GM12891 (cell line): ENCODE measurements around the gene E2F2.
A peak's percentile ranks its signal among the peaks of the same experiment; 100 is the strongest.
"Not testable (repeated sequence)": the region's sequence is repeated elsewhere in the genome, so short reads cannot be mapped to it uniquely, and the experiment has no call there.

ENCODE experiments used
- DNase-seq: peaks from one replicate; pipeline ENCODE4 v3.0.0; 2011; ENCODE audit warnings: low spot score; ENCODE audit not compliant: insufficient read length
- FAIRE-seq: peaks from 2 replicates; lab custom pipeline; 2011; peaks lifted over from hg19 to GRCh38; lab: Jason Lieb, UNC
- PAX5 ChIP-seq: IDR thresholded peaks from 2 replicates; pipeline ENCODE4 v1.6.1; 2011; ENCODE audit warnings: low read length, moderate library complexity, mild to moderate bottlenecking; ENCODE audit not compliant: insufficient read depth, severe bottlenecking
- POLR2A ChIP-seq: IDR thresholded peaks from 2 replicates; pipeline ENCODE4 v1.6.1; 2011; ENCODE audit warnings: low read depth, low read length, control low read depth
- POLR2AphosphoS5 ChIP-seq: IDR thresholded peaks from 2 replicates; pipeline ENCODE4 v1.6.1; 2011; ENCODE audit warnings: low read depth, low read length, control low read depth
- POU2F2 ChIP-seq: IDR thresholded peaks from 2 replicates; pipeline ENCODE4 v1.6.1; 2011; ENCODE audit warnings: low read depth, mild to moderate bottlenecking, control low read depth, low read length, moderate library complexity
- SPI1 ChIP-seq: IDR thresholded peaks from 2 replicates; pipeline ENCODE4 v1.6.1; 2011; ENCODE audit warnings: low read depth, low read length, control low read depth
- TAF1 ChIP-seq: IDR thresholded peaks from 2 replicates; pipeline ENCODE4 v1.6.1; 2011; ENCODE audit warnings: low read depth, low read length, control low read depth

E2F2 gene

DNA sequence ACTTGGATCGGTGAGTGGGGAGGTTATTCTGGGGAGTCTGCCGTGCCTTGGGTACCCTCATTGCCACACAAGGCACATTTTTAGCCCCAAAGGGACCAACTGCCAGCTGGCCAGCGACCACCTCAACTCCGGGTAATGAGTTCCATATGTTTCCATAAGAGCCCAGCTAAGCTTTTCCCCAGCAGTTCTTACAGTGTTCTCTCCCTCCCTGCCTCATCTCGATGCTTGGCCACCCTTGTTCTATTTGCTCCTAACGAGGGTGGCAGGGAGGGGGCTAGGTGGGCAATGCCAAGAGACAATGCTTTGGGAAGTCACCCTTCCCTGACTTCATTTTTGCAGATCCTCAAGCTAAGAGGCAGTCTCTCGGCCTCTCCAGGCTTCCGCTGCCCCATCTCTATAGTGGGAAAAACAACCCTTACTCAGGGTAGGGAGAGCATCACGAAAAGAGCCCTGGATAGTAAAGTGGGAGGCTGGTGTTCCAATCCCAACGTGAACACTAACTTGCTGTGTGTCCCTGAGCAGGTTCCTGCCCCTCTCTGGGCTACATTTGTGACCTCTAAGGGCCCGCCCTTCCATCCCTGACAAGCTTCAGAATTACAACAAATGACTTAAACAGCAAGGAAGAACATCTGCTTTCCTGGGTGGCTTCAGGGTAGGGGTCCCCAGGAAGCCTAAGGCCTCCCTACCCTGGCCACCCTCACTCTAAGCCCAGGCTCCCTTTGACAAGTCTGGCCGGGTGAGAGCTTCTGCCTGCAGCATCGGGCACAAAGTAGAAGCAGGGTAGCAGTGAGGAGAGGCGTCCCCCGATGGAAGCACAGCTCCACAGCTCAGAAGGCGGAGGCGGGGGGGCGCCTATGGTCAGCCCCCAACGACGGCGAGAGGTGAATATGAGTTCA is 22.4 kb upstream of the E2F2 start:
- FAIRE-seq, result no peak
- no peak for DNase-seq
- TF ChIP-seq POU2F2 (no peak), SPI1 (no peak), POLR2A (no peak), TAF1 (no peak), POLR2AphosphoS5 (no peak), PAX5 (no peak)

- FAIRE-seq, result no peak
- DNase-seq, result no peak
- TF ChIP-seq PAX5 (no peak), POU2F2 (no peak)
Measured at GRCh38 chr1:23551849-23552248, 20.8 kb upstream of the E2F2 start.

GRCh38 chr1:23548704-23549143 is 17.7 kb upstream of the E2F2 start:
- FAIRE-seq, result peak; percentile 81
- DNase-seq, result no peak
- TF ChIP-seq PAX5 (peak; percentile 37), TAF1 (no peak), SPI1 (no peak), POLR2A (no peak)

GRCh38 chr1:23546897-23547584 is 16.0 kb upstream of the E2F2 start:
- no peak for TF ChIP-seq SPI1
- no peak for TF ChIP-seq TAF1
- TF ChIP-seq PAX5, result no peak
- no peak for TF ChIP-seq POLR2A
- no peak for TF ChIP-seq POU2F2
- TF ChIP-seq POLR2AphosphoS5, result no peak
- DNase-seq, result no peak
- no peak for FAIRE-seq

- TF ChIP-seq POLR2AphosphoS5, result no peak
- no peak for TF ChIP-seq POLR2A
- no peak for TF ChIP-seq SPI1
- TF ChIP-seq PAX5, result no peak
- TF ChIP-seq POU2F2, result no peak
- no peak for TF ChIP-seq TAF1
- DNase-seq (no peak), FAIRE-seq (no peak)
Measured at GRCh38 chr1:23545851-23546250, 14.8 kb upstream of the E2F2 start.

DNA sequence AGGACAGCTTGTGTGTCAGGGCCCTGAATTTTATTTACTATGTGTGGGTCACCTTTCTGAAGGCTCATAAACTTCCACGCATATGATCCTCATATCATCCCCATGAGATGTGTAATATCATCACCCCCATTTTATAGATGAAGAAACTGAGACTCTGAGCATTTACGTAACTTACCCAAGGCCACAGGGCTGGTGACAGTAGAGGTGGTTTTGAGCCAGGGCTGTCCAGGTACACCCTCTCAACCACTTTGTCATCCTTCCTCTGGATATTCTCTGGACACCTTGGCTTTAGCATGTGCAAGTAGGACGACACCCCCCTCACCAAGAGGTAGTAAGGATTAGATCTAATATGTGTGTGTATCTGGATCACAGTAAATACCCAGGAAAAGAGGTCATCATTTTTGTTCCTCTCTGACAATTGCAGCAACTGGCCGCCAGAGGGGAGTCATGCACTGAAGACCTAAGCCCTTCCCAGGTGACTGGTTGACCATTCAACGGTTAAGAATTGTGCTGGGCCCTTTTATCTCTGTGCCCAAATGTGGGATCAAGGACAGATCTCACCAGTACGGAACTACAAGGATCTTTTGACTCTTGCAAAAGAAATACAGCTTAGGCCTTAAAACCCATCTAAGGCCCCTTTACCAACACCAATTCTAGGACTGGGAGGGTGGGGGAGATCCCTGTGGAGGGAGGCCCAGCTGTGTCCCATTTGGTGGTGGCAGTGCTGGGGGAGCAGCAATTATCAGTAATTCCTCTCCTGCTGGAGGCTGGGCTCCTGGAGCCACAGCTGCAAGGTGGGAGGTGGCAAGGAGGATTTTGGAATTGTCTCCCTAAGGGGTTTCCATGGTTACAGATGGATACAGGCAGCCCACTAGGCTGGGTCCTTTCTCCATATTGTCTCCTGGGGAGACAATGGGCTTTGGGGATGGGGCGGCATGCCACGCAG is 13.7 kb upstream of the E2F2 start:
- peak; percentile 91 for FAIRE-seq
- DNase-seq, result no peak

GRCh38 chr1:23543707-23544443 is 12.8 kb upstream of the E2F2 start:
- FAIRE-seq (no peak), DNase-seq (no peak)
- TF ChIP-seq TAF1 (no peak), POU2F2 (no peak), SPI1 (no peak), POLR2A (no peak), PAX5 (no peak), POLR2AphosphoS5 (no peak)

More for the DNA sequence above, 13.7 kb upstream of the E2F2 start:
- TF ChIP-seq POU2F2, result no peak
- TF ChIP-seq PAX5, result no peak
- no peak for TF ChIP-seq POLR2A

DNA sequence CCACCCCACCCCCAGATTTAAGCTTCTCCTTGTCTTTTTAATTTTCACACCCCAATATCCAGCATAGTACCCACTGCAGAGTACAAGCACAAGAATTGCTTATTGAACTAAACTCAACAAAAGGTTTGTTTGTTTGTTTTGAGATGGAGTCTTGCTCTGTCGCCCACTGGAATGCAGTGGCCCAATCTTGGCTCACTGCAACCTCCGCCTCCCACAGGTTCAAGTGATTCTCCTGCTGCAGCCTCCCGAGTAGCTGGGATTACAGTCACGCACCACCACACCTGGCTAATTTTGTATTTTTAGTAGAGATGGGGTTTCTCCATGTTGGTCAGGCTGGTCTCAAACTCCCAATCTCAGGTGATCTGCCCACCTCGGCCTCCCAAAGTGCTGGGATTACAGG is 11.9 kb upstream of the E2F2 start:
- DNase-seq, FAIRE-seq: not testable (repeated sequence)

DNA sequence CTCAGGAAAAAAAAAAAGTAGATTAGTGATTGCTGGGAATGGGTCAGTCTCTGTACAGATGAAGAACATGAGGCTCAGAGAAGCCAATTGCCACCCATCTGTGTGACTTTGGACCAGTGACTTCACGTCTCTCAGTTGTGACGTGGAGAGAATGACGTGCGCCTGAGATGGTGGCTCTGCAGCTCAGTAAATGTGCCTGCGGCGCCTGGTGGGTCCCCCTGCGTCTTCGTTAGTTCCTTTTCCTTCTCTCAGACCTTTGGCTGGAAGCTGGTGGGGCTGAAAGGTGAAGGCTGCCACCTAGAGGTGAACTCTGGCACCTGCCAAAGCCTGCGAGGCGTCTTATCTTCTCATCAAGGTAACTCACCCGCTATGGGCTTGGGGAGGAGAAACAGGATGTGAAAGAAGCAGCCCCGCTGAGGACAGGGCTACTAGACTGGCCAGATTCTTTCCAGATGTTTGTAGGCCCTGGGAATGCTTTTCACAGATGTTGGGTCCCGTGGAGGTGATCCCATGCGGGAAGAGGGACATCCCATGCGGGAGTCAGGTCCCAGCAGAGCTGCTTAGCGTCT is 8.7 kb upstream of the E2F2 start:
- DNase-seq (peak; percentile 85), FAIRE-seq (peak; percentile 92)
- no peak for TF ChIP-seq POLR2A
- no peak for TF ChIP-seq POU2F2
- no peak for TF ChIP-seq PAX5
- no peak for TF ChIP-seq POLR2AphosphoS5
- no peak for TF ChIP-seq TAF1
- TF ChIP-seq SPI1, result peak; percentile 93
